NCI-H2196 treated with DMSO at 0.1 percent for 48 hours (cell line): ENCODE results near the gene UBE2G2.

Experiments
- DNase-seq: peaks from one replicate; lab custom pipeline; 2025; ENCODE audit not compliant: unreplicated experiment; lab: John Stamatoyannopoulos, UW

The UBE2G2 gene

GRCh38 chr21:44766014-44766817 lies 35.4 kb downstream of the UBE2G2 start:
- DNase-seq = no peak

- DNase-seq = no peak
Measured at GRCh38 chr21:44765231-44766013, 36.2 kb downstream of the UBE2G2 start.

GRCh38 chr21:44764319-44765230 lies 37.0 kb downstream of the UBE2G2 start:
- DNase-seq = no peak

GRCh38 chr21:44763451-44764318 lies 37.9 kb downstream of the UBE2G2 start:
- no peak for DNase-seq

- DNase-seq = no peak
Measured at GRCh38 chr21:44763050-44763378, 38.6 kb downstream of the UBE2G2 start.

GRCh38 chr21:44762221-44763049 lies 39.2 kb downstream of the UBE2G2 start:
- no peak for DNase-seq

- DNase-seq = no peak
Measured at GRCh38 chr21:44761747-44762208, 39.8 kb downstream of the UBE2G2 start.

- DNase-seq = no peak
Measured at GRCh38 chr21:44761011-44761729, 40.5 kb downstream of the UBE2G2 start.

GRCh38 chr21:44760376-44760775 lies 41.2 kb downstream of the UBE2G2 start:
- no peak for DNase-seq

GRCh38 chr21:44759628-44760285 lies 41.9 kb downstream of the UBE2G2 start:
- DNase-seq = no peak

GRCh38 chr21:44758781-44759627 lies 42.6 kb downstream of the UBE2G2 start:
- no peak for DNase-seq

- DNase-seq = no peak
Measured at GRCh38 chr21:44758141-44758561, 43.5 kb downstream of the UBE2G2 start.

GRCh38 chr21:44757731-44758130 lies 43.9 kb downstream of the UBE2G2 start:
- no peak for DNase-seq

GRCh38 chr21:44756423-44757185 lies 45.0 kb downstream of the UBE2G2 start:
- no peak for DNase-seq

- DNase-seq = no peak
Measured at GRCh38 chr21:44755227-44755626, 46.4 kb downstream of the UBE2G2 start.

GRCh38 chr21:44753357-44753756 lies 48.3 kb downstream of the UBE2G2 start:
- DNase-seq = no peak
